ENCODE results near the gene GNG7.

DNA sequence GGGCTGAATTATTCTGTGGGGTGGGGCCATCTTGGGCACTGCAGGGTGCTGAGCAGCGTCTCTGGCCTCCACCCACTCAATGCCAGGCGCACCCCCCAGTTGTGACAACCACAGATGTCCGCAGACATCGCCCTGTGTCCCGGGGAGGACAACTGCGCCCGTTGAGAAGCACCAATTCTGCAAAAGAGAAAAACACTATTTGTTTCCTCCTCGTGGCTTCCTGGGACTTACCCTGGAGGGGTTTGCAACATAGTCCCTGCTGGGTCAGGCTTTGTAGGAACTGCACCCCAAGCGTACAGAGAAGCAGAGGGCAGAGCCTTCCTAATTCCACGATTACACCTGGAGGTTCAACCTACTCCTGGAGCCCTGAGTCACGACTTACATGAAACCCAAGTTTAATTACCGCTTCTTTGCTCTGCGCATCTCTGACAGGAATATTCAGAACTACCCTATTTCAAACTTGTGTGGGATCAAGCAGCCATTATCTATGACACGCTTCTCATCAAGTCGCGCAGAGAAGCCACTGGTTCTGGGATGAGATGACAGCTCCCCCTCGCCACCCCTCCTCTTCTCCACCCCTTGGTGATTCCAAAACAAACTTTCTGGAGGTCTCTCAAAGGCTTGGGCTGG lies 48.4 kb upstream of the GNG7 start:
- TF ChIP-seq EZH2 (IDR thresholded peaks at IDR 0.05; ENCODE audit: insufficient read depth, low read length), result no peak
- TF ChIP-seq, protein P1, sequence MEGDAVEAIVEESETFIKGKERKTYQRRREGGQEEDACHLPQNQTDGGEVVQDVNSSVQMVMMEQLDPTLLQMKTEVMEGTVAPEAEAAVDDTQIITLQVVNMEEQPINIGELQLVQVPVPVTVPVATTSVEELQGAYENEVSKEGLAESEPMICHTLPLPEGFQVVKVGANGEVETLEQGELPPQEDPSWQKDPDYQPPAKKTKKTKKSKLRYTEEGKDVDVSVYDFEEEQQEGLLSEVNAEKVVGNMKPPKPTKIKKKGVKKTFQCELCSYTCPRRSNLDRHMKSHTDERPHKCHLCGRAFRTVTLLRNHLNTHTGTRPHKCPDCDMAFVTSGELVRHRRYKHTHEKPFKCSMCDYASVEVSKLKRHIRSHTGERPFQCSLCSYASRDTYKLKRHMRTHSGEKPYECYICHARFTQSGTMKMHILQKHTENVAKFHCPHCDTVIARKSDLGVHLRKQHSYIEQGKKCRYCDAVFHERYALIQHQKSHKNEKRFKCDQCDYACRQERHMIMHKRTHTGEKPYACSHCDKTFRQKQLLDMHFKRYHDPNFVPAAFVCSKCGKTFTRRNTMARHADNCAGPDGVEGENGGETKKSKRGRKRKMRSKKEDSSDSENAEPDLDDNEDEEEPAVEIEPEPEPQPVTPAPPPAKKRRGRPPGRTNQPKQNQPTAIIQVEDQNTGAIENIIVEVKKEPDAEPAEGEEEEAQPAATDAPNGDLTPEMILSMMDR (IDR thresholded peaks at IDR 0.05; ENCODE audit: insufficient read depth, low read depth, low read length), result no peak

All from astrocyte (in vitro differentiated cells and primary cell).